ENCODE measurements around the gene ANKRD24. TPM values are rescaled to one million over a fixed set of nuclear protein-coding genes. Genes with fewer than 3 reads are reported as not detected.
A peak's percentile ranks its signal among the peaks of the same experiment; 100 is the strongest.

ANKRD24 gene
- total RNA-seq, 1 donor from 2014 or later = not detected

GRCh38 chr19:4246767-4247593 is 64.5 kb downstream of the ANKRD24 start, which contains the start of gene YJU2:
YJU2 (plus strand) TSS chr19:4247080; CDS start chr19:4247147, 67 bp downstream.
- TF ChIP-seq, protein P1, sequence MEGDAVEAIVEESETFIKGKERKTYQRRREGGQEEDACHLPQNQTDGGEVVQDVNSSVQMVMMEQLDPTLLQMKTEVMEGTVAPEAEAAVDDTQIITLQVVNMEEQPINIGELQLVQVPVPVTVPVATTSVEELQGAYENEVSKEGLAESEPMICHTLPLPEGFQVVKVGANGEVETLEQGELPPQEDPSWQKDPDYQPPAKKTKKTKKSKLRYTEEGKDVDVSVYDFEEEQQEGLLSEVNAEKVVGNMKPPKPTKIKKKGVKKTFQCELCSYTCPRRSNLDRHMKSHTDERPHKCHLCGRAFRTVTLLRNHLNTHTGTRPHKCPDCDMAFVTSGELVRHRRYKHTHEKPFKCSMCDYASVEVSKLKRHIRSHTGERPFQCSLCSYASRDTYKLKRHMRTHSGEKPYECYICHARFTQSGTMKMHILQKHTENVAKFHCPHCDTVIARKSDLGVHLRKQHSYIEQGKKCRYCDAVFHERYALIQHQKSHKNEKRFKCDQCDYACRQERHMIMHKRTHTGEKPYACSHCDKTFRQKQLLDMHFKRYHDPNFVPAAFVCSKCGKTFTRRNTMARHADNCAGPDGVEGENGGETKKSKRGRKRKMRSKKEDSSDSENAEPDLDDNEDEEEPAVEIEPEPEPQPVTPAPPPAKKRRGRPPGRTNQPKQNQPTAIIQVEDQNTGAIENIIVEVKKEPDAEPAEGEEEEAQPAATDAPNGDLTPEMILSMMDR (conservative IDR thresholded peaks at IDR 0.05; ENCODE audit: low read depth, low read length) = peak; percentile 53
- peak within 1 kb of the TSS; percentile 63 for H3K4me3 ChIP-seq (ENCODE audit: low read depth, low read length)
- peak; percentile 96 for DNase-seq (ENCODE audit: low read depth)

- H3K4me3 ChIP-seq (ENCODE audit: low read depth, low read length) = no peak overlapping the region
- DNase-seq (ENCODE audit: low read depth) = no peak
- TF ChIP-seq, protein P1 (conservative IDR thresholded peaks at IDR 0.05; ENCODE audit: low read depth, low read length) = peak; percentile 19
Observed at GRCh38 chr19:4256563-4256962, 74.1 kb downstream of the ANKRD24 start.

GRCh38 chr19:4257025-4257424 is 74.5 kb downstream of the ANKRD24 start:
- DNase-seq (ENCODE audit: low read depth) = no peak
- no peak overlapping the region for H3K4me3 ChIP-seq (ENCODE audit: low read depth, low read length)
- TF ChIP-seq, protein P1 (conservative IDR thresholded peaks at IDR 0.05; ENCODE audit: low read depth, low read length) = no peak

DNA sequence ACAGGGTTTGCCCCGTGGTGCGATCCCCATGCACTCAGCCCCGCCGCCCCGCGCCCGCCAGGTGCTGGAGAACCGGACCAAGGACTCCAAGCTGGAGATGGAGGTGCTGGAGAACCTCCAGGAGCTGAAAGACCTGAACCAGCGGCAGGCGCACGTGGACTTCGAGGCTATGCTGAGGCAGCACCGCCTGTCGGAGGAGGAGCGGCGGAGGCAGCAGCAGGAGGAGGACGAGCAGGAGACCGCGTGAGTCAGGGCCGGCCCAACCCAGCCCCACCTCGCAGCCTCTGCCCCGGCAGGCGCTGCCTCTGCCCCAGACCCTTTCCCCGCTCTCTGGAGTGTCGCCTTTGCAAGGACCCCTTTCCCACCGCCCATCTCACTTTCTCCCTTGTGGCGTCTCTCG is 75.7 kb downstream of the ANKRD24 start:
- DNase-seq (ENCODE audit: low read depth) = no peak
- no peak overlapping the region for H3K4me3 ChIP-seq (ENCODE audit: low read depth, low read length)
- TF ChIP-seq, protein P1 (conservative IDR thresholded peaks at IDR 0.05; ENCODE audit: low read depth, low read length) = no peak

DNA sequence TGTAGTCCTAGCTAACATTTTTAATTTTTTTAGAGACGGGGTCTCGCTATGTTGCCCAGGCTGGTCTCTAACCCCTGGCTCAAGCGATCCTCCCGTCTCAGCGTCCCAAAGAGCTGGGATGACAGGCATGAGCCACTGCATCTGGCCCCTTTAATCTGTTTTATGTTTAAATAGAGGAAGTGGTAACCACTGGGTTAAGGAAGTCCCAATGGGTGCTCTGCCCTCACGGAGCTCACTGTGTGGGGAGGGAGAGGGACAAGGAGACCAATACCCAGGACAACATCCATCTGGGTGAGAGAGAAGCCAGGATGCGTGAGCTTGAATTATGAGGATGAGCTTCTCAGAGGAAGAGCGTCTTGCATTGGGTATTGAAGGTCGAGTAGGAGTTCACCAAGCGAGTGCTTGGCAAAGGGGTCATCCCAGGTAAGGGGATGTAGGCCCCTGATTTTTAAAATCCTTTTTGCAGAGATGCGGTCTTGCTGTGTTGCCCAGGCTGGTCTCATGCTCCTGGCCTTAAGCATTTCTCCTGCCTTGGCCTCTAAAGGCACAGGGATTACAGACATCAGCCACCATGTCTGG is 78.2 kb downstream of the ANKRD24 start:
- no peak overlapping the region for H3K4me3 ChIP-seq (ENCODE audit: low read depth, low read length)
- no peak for DNase-seq (ENCODE audit: low read depth)
- TF ChIP-seq, protein P1 (conservative IDR thresholded peaks at IDR 0.05; ENCODE audit: low read depth, low read length) = no peak

DNA sequence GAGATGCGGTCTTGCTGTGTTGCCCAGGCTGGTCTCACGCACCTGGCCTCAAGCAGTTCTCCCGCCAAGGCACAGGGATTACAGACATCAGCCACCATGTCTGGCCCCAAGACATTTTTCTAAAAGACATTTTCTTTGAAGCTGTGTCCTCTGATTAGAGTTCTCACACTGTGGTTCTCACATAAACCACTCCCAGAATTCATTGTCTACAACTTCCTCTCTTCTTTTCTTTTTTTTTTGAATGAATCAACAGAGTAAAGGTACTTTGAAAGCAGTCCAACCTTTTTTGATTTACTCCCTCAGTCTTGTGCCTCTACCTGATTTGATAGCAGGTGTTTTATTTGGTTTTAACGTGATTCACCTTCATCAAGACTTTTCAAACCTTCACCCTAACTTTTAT is 82.3 kb downstream of the ANKRD24 start:
- DNase-seq (ENCODE audit: low read depth) = no peak
- no peak overlapping the region for H3K4me3 ChIP-seq (ENCODE audit: low read depth, low read length)
- TF ChIP-seq, protein P1 (conservative IDR thresholded peaks at IDR 0.05; ENCODE audit: low read depth, low read length) = no peak

Data from epithelial cell of proximal tubule (primary cell).